Spinal cord (tissue), 10 donors: ENCODE results near the gene FOXN4. TPM values are rescaled to one million over a fixed set of nuclear protein-coding genes. Genes with fewer than 3 reads are reported as not detected.

Experiments used
- DNase-seq, 6 donors: peaks; one replicate each; pipeline versions ENCODE4 v3.0.0 to v3.0.0-alpha.2; 2013 to 2015; ENCODE audit warnings: low spot score in 6 of 6, low read depth in 4 of 6
- H3K27ac ChIP-seq: one replicate; pipeline ENCODE4 v1.5.1; 2013; ENCODE audit warnings: low read depth, low read length, control low read depth
- H3K27me3 ChIP-seq: one replicate; pipeline ENCODE4 v1.6.1; 2013; ENCODE audit warnings: low read length; ENCODE audit not compliant: control insufficient read depth, insufficient read depth
- H3K36me3 ChIP-seq: one replicate; pipeline ENCODE4 v1.6.1; 2013; ENCODE audit warnings: low read length; ENCODE audit not compliant: control insufficient read depth, insufficient read depth
- H3K4me1 ChIP-seq: one replicate; pipeline ENCODE4 v1.6.1; 2013; ENCODE audit warnings: low read length; ENCODE audit not compliant: control insufficient read depth, insufficient read depth
- H3K4me3 ChIP-seq: one replicate; pipeline ENCODE4 v1.5.1; 2013; ENCODE audit warnings: low read depth, low read length, control low read depth
- H3K9me3 ChIP-seq: one replicate; pipeline ENCODE4 v1.6.1; 2013; ENCODE audit warnings: low read length; ENCODE audit not compliant: control insufficient read depth, insufficient read depth
- whole genome bisulfite sequencing: methylation state at CpG from one replicate; pipeline ENCODE4 v1.1.5; 2013; ENCODE audit warnings: missing lambda C conversion rate; ENCODE audit not compliant: insufficient coverage; 5-methylcytosine and 5-hydroxymethylcytosine counted together
- polyA plus RNA-seq, 2 donors: library from polyadenylated mRNA; unstranded; fragments of 120-200 nt; gene quantifications; one replicate each; pipeline ENCODE4 v1.2.1, GENCODE V29; 2013; ENCODE audit not compliant: insufficient read length in 2 of 2
- total RNA-seq, 2 donors: library from RNA; depleted of rRNA in 1 of 2; stranded (reverse); fragments of 120-200 nt in 1 of 2; fragments of >200 nt in 1 of 2; gene quantifications; one replicate each; pipeline versions ENCODE4 v1.2.3 to v1.2.4, GENCODE V29; 2013 to 2014
- donor health status: healthy.

FOXN4 gene
- total and polyA plus RNA-seq, 4 donors, result 0.33 to 1.4 (median 1.3) TPM; not detected in 1

DNA sequence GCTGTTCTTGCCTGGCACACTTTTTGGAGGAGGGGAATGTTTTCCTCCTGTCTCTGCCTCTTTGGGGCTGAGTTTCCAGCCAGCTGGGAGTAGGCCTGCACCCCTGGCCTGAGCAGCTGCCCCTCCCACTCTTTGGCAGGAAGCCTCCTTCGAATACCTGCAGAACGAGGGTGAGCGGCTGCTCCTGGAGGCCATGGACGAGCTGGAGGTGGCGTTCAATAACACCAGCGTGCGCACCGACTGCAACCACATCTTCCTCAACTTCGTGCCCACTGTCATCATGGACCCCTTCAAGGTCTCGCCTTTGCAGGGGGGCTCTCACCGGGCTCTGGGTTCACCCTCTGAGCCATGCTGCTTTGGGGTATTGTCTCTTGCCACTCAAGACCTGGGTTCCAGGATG, 69.4 kb downstream of the FOXN4 start:
- Histone ChIP-seq H3K9me3 (no peaks in the 10 kb centered on the region), H3K27me3 (no peaks in the 10 kb centered on the region), H3K4me1 (no peaks in the 10 kb centered on the region), H3K27ac (no peak overlapping the region), H3K36me3 (peaks cover 24% of the 10 kb centered on the region), H3K4me3 (no peak overlapping the region)
- WGBS, result 91% methylated on average over 10 of the region's 11 CpGs
- no peak for DNase-seq

DNA sequence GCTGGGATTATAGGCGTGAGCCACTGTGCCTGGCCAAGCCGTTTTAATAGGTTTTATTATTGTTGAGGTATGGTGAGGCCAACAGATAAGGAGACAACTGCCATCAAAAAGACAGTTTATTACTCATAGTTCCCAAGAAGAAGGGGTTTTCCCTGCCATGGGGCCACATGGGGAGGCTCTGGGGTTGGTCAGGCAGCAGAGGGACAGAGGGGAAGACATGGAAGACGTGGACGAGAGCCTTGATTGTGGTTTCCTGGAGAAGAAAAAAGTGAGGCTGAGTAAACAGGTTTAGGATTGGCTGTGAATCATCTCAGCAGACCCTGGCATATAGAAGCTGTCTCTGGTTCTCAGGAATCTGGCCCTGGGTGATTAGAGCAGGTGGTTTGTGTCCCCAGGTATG, 69.9 kb downstream of the FOXN4 start:
- H3K27me3 ChIP-seq, result no peaks in the 10 kb centered on the region
- no peak for DNase-seq
- no peaks in the 10 kb centered on the region for H3K9me3 ChIP-seq
- H3K27ac ChIP-seq, result no peak overlapping the region
- H3K4me3 ChIP-seq, result no peak overlapping the region
- WGBS, result 91% methylated on average over 2 of the region's 4 CpGs
- H3K4me1 ChIP-seq, result no peaks in the 10 kb centered on the region
- peaks cover 24% of the 10 kb centered on the region for H3K36me3 ChIP-seq

DNA sequence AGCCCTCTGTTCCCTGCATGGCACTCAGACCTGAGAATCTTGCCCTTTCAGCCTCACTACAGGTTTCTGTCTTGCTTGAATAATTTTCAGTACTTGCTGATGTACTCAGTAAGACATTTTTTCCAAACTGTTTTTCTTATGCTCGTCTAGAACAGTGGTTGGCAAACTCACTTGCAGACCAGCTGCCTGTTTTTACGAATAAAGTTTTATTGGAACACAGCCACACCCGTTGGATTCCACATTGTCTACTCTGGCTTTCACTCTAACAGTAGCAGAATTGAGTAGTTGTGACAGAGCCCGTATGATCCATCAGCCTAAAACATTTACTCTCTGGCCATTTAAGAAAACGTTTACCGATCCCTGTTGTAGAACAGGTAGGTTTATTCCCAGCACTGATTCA, 72.8 kb downstream of the FOXN4 start:
- Histone ChIP-seq H3K27me3 (no peaks in the 10 kb centered on the region), H3K9me3 (no peaks in the 10 kb centered on the region), H3K36me3 (peaks cover 23% of the 10 kb centered on the region), H3K4me3 (no peak overlapping the region), H3K4me1 (no peaks in the 10 kb centered on the region), H3K27ac (no peak overlapping the region)
- 80% methylated on average over 4 of the region's 6 CpGs for WGBS
- peak in 1 of 6 donors; percentile 43 for DNase-seq

DNA sequence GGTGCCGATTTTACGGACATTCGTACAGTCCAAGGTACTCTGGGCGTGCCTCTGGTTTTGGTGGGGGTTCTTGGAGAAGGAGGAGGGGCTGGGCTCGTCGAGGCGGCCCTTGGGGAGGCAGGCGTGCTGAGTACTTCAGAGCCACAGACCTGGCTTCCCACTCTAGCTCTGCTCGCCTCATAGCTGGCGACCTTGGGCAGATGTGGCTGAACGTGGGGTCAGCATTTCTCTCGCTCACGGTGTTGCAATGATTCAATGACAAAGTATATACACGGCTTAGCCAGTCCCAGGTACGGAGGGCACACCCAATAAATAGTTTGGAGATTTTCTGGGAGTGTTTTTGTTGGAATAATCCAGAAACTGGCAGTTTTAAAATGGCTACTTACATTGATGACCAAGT, 75.1 kb downstream of the FOXN4 start:
- H3K36me3 ChIP-seq, result peaks cover 15% of the 10 kb centered on the region

DNA sequence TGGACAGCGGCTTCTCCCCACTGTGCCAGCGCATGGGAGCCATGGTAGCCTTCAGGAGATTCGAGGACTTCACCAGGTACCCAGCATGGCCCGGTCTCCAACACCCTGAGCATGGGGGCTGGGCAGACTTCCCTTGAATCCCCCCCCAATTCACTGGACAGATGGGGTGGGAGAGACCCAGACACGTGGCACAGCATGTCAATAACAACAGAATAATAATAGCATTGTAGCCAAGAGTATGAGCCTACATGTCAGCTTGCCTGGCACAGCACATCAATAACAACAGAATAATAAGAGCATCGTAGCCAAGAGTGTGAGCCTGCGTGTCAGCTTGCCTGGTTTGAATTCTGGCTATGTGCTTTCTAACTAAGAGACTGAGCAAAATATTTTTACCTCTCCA, 76.4 kb downstream of the FOXN4 start:
- H3K36me3 ChIP-seq, result peaks cover 14% of the 10 kb centered on the region
- H3K27ac ChIP-seq, result no peak overlapping the region

More for the DNA sequence above, 75.1 kb downstream of the FOXN4 start:
- Histone ChIP-seq H3K4me3 (no peak overlapping the region), H3K27me3 (no peaks in the 10 kb centered on the region), H3K27ac (no peak overlapping the region), H3K4me1 (no peaks in the 10 kb centered on the region), H3K9me3 (no peaks in the 10 kb centered on the region)
- WGBS, result 87% methylated on average over 10 of the region's 15 CpGs
- no peak for DNase-seq

DNA sequence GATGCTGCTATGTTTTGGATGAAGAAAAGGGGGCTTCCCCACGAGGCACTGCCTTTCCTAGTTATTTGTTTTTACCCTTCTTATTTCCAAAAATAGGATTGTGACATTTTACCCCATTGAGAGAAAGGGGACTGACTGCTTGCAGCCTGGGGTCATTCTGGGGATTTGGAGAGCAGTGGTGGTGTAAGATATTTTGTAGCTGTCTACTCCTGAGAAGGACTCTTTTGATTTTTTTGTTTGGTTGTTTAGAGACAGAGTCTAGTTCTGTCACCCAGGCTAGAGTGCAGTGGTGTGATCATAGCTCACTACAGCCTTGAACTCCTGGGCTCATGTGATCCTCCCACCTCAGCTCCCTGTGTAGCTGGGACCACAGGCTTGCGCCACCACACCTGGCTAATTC, 78.9 kb downstream of the FOXN4 start:
- Histone ChIP-seq H3K4me3 (no peak overlapping the region), H3K4me1 (no peaks in the 10 kb centered on the region), H3K9me3 (no peaks in the 10 kb centered on the region), H3K27ac (no peak overlapping the region), H3K36me3 (peaks cover 11% of the 10 kb centered on the region), H3K27me3 (no peaks in the 10 kb centered on the region)
- 100% methylated on average over 1 of the region's 2 CpGs for WGBS
- no peak for DNase-seq

More for the DNA sequence above, 76.4 kb downstream of the FOXN4 start:
- H3K9me3 ChIP-seq, result no peaks in the 10 kb centered on the region
- no peaks in the 10 kb centered on the region for H3K4me1 ChIP-seq
- DNase-seq, result peak in 2 of 6 donors; percentile 7 to 24
- H3K27me3 ChIP-seq, result no peaks in the 10 kb centered on the region
- 94% methylated on average over 3 of the region's 7 CpGs for WGBS
- no peak overlapping the region for H3K4me3 ChIP-seq

DNA sequence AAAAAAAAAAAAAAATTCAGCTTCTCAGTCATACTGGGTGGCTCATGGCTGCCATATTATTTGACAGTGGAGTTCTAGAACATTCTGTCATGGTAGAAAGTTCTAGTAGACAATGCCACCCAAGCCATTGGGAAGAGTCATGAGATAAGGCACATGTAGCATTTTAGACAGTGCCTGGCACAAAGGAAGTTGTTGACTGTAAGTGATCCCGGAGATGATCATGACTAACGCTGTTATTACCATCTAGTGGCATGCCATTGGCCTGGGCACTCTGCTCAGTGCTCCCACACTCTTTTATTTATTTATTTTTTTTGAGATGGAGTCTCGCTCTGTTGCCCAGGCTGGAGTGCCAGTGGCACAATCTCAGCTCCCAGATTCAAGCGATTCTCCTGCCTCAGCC, 80.4 kb downstream of the FOXN4 start:
- WGBS, result 100% methylated on average over 3 of the region's 4 CpGs
- no peak for DNase-seq
- Histone ChIP-seq H3K4me3 (no peak overlapping the region), H3K9me3 (no peaks in the 10 kb centered on the region), H3K27ac (no peak overlapping the region), H3K36me3 (peaks cover 11% of the 10 kb centered on the region), H3K27me3 (no peaks in the 10 kb centered on the region), H3K4me1 (no peaks in the 10 kb centered on the region)

Other genes starting within 250 kb of the FOXN4 start
- 10 to 100 TPM; 14.2 to 26.7 TPM for gene ALKBH2, start 215.8 kb downstream of the FOXN4 start, total RNA-seq
- gene ALKBH2, start 215.8 kb downstream of the FOXN4 start, polyA plus RNA-seq, result 10 to 100 TPM; 30.1 to 33.9 TPM
- gene UNG, start 211.7 kb downstream of the FOXN4 start, total RNA-seq, result 10 to 100 TPM; 19.4 to 29.5 TPM
- gene UNG, start 211.7 kb downstream of the FOXN4 start, polyA plus RNA-seq, result 10 to 100 TPM; 30.0 to 30.9 TPM
- 10 to 100 TPM; 14.2 to 18.6 TPM for gene ACACB, start 192.7 kb downstream of the FOXN4 start, total RNA-seq
- gene ACACB, start 192.7 kb downstream of the FOXN4 start, polyA plus RNA-seq, result 10 to 100 TPM in 1 of 2 donors, 1 to 10 TPM in 1; 8.3 to 14.5 TPM
- gene MYO1H, start 38.6 kb upstream of the FOXN4 start, total RNA-seq, result under 1 TPM in 1 of 2 donors, not detected in 1; 0.28 TPM
- gene MYO1H, start 38.6 kb upstream of the FOXN4 start, polyA plus RNA-seq, result under 1 TPM; 0.30 to 0.90 TPM
- 10 to 100 TPM; 32.1 to 41.7 TPM for gene KCTD10, start 168.0 kb upstream of the FOXN4 start, total RNA-seq
- gene KCTD10, start 168.0 kb upstream of the FOXN4 start, polyA plus RNA-seq, result 10 to 100 TPM; 28.9 to 40.4 TPM
- gene UBE3B, start 168.3 kb upstream of the FOXN4 start, total RNA-seq, result 10 to 100 TPM; 25.7 to 26.7 TPM
- gene UBE3B, start 168.3 kb upstream of the FOXN4 start, polyA plus RNA-seq, result 10 to 100 TPM; 27.1 to 30.2 TPM